ENCODE data around the gene ITIH3.

DNA sequence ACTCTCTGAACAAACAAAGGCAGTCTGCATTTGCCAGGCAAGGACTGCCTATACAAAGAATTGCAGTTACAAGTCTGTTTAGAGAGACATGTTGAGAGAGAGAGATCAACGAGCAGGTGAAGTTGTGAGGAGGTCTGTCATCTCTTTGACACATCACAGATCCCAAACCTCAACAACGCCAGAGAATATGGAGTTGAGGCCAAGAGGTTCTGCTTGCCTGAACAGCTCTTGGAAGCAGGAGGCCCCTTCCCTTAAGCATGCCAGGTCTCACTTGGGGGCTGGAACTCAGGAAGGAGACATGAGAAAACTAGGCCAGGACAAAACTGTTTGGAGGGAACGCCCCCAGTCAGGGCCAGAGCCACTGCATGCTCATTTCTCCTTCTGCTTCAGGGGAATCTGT is 62.5 kb downstream of the ITIH3 start:
- TF ChIP-seq, protein P1, sequence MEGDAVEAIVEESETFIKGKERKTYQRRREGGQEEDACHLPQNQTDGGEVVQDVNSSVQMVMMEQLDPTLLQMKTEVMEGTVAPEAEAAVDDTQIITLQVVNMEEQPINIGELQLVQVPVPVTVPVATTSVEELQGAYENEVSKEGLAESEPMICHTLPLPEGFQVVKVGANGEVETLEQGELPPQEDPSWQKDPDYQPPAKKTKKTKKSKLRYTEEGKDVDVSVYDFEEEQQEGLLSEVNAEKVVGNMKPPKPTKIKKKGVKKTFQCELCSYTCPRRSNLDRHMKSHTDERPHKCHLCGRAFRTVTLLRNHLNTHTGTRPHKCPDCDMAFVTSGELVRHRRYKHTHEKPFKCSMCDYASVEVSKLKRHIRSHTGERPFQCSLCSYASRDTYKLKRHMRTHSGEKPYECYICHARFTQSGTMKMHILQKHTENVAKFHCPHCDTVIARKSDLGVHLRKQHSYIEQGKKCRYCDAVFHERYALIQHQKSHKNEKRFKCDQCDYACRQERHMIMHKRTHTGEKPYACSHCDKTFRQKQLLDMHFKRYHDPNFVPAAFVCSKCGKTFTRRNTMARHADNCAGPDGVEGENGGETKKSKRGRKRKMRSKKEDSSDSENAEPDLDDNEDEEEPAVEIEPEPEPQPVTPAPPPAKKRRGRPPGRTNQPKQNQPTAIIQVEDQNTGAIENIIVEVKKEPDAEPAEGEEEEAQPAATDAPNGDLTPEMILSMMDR (IDR thresholded peaks at IDR 0.05) = no peak
- no peak for TF ChIP-seq POLR2AphosphoS5 (IDR thresholded peaks at IDR 0.05)

Data from sigmoid colon (tissue), 4 donors.